Suppressor macrophage treated with lipopolysaccharide for 1 hour (primary cell): ENCODE data around the gene MAPK12.
A peak's percentile ranks its signal among the peaks of the same experiment; 100 is the strongest.

Experiments used
- DNase-seq, 3 donors: peaks; one replicate each; pipeline ENCODE4 v3.0.0-alpha.2; 2020 to 2022

The MAPK12 gene

GRCh38 chr22:50226875-50227165, 34.7 kb downstream of the MAPK12 start:
- no peak for DNase-seq

- no peak for DNase-seq
These were observed 35.2 kb downstream of the MAPK12 start for GRCh38 chr22:50226063-50226874.

GRCh38 chr22:50225200-50225969, 36.1 kb downstream of the MAPK12 start:
- DNase-seq = no peak

GRCh38 chr22:50224071-50224470, 37.4 kb downstream of the MAPK12 start:
- no peak for DNase-seq

- no peak for DNase-seq
These were observed 39.0 kb downstream of the MAPK12 start for GRCh38 chr22:50222508-50222907.

GRCh38 chr22:50221410-50222300, 39.8 kb downstream of the MAPK12 start:
- peak in 1 of 3 donors; percentile 14 for DNase-seq

GRCh38 chr22:50220603-50221409, 40.7 kb downstream of the MAPK12 start:
- no peak for DNase-seq

- DNase-seq = no peak
These were observed 41.5 kb downstream of the MAPK12 start for GRCh38 chr22:50219800-50220602.

GRCh38 chr22:50218996-50219727, 42.3 kb downstream of the MAPK12 start:
- peak in 2 of 3 donors; percentile 12 to 20 for DNase-seq

- DNase-seq = no peak
These were observed 43.1 kb downstream of the MAPK12 start for GRCh38 chr22:50218153-50218995.

- no peak for DNase-seq
These were observed 43.8 kb downstream of the MAPK12 start for GRCh38 chr22:50217543-50218152.

GRCh38 chr22:50216684-50217520, 44.6 kb downstream of the MAPK12 start:
- DNase-seq = no peak

- DNase-seq = no peak
These were observed 45.3 kb downstream of the MAPK12 start for GRCh38 chr22:50216055-50216683.

GRCh38 chr22:50215297-50216054, 46.0 kb downstream of the MAPK12 start:
- DNase-seq = no peak

GRCh38 chr22:50213263-50213662, 48.2 kb downstream of the MAPK12 start:
- DNase-seq = no peak

GRCh38 chr22:50211147-50211546, 50.3 kb downstream of the MAPK12 start:
- DNase-seq = no peak
